GM12873 (cell line): ENCODE data around the gene KRTAP19-8.

ENCODE experiments used
- CTCF ChIP-seq: IDR thresholded peaks from 2 replicates; pipeline ENCODE4 v1.5.1; 2012; ENCODE audit warnings: low read depth, mild to moderate bottlenecking, moderate library complexity, low read length, control low read depth; ENCODE audit not compliant: insufficient read depth; ENCODE audit errors: missing control alignments

KRTAP19-8 gene

GRCh38 chr21:31011412-31011811 lies 26.9 kb downstream of the KRTAP19-8 start:
- no peak for TF ChIP-seq CTCF

- TF ChIP-seq CTCF, result no peak
Observed at GRCh38 chr21:31008355-31008754, 29.9 kb downstream of the KRTAP19-8 start.

GRCh38 chr21:31005019-31005418 lies 33.3 kb downstream of the KRTAP19-8 start:
- TF ChIP-seq CTCF, result no peak

- TF ChIP-seq CTCF, result no peak
Observed at GRCh38 chr21:31003471-31003870, 34.8 kb downstream of the KRTAP19-8 start.

GRCh38 chr21:30997541-30997940 lies 40.7 kb downstream of the KRTAP19-8 start:
- TF ChIP-seq CTCF, result no peak

GRCh38 chr21:30996728-30997127 lies 41.5 kb downstream of the KRTAP19-8 start:
- TF ChIP-seq CTCF, result no peak

GRCh38 chr21:30994932-30995331 lies 43.3 kb downstream of the KRTAP19-8 start:
- no peak for TF ChIP-seq CTCF
